GM12891 (cell line): Measurements from ENCODE around the gene ITPR1.

Source experiments
- POLR2A ChIP-seq: IDR thresholded peaks from 2 replicates; pipeline ENCODE4 v1.6.1; 2011; ENCODE audit warnings: low read depth, low read length, control low read depth
- POLR2AphosphoS5 ChIP-seq: IDR thresholded peaks from 2 replicates; pipeline ENCODE4 v1.6.1; 2011; ENCODE audit warnings: low read depth, low read length, control low read depth
- TAF1 ChIP-seq: IDR thresholded peaks from 2 replicates; pipeline ENCODE4 v1.6.1; 2011; ENCODE audit warnings: low read depth, low read length, control low read depth

DNA sequence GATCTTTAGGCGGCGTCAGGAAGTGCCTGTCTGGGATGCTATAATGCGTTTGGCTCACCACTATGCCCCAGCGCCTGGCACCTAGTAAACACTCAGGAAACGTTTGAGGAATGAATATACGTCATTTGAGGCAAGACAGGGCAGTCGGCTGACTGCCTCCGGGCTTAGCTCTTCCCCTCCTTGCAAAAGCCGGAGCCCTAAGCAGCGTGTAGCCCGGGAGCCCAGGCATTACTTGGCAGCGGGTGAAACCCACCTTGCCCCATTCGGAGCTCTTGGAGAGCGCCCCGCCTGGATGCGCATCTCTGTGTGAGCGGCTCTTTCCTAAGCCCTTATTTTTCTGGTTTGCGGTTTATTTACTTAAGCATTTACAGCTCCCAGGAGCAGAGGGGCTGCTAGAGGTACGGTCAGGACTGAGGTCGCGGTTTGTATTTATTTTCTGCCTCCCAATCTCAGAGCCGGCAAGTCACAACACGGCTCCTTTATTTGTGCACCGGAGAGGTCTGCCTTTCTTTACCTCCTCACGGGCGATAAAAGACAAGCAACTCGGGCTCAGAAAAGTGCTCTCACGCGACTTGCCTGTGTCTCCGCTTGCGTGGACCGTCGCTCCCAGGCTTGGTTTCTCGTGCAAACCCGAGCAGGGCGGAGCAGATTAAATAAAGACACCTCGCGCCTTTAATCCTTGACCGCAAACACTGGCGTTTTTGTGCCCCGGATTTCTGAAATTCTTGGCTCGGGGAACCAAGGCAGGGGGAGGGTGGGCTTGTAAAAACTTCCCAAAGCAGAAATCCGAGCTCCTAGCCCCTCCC is 737 bp upstream of the ITPR1 start:
- no peak for TF ChIP-seq POLR2AphosphoS5
- TF ChIP-seq TAF1 = no peak
- TF ChIP-seq POLR2A = no peak
